ENCODE results near the gene SLC35D1. TPM values are rescaled to one million over a fixed set of nuclear protein-coding genes. Genes with fewer than 3 reads are reported as not detected.

SLC35D1 gene
- total RNA-seq, 2 experiments from 2014 or later = 10.8 to 13.1 TPM

GRCh38 chr1:67061266-67061665 is 7.3 kb upstream of the SLC35D1 start:
- no TSS peak for BruUV-seq (replicated peaks)
- Histone ChIP-seq H3K4me2 (ENCODE audit: low read length) (no peak overlapping the region), H2AFZ (ENCODE audit: low read length) (no peak overlapping the region), H3K79me2 (ENCODE audit: insufficient read depth, low read depth, low read length) (no peaks in the 10 kb centered on the region), H3K9me3 (ENCODE audit: low read length) (no peaks in the 10 kb centered on the region), H3K9me2 (ENCODE audit: insufficient read depth, low read length) (no peaks in the 10 kb centered on the region), H3K36me3 (ENCODE audit: insufficient read depth, low read length) (no peaks in the 10 kb centered on the region), H3K4me3 (ENCODE audit: low read depth, low read length, poor library complexity, severe bottlenecking) (no peak overlapping the region), H3K4me1 (ENCODE audit: insufficient read depth, low read length, poor library complexity, severe bottlenecking) (no peaks in the 10 kb centered on the region), H3K27ac (ENCODE audit: low read depth, low read length, poor library complexity, severe bottlenecking) (no peak overlapping the region), H4K20me1 (ENCODE audit: insufficient read depth, low read length) (no peaks in the 10 kb centered on the region)
- intact Hi-C loops (cut with micrococcal nuclease; ENCODE audit: unreplicated experiment) = no loop called here
- CTCF ChIA-PET (ENCODE audit: unreplicated experiment) = no interaction called here
- DNase-seq (ENCODE audit: low spot score) = no peak
- TF ChIP-seq, protein P1, sequence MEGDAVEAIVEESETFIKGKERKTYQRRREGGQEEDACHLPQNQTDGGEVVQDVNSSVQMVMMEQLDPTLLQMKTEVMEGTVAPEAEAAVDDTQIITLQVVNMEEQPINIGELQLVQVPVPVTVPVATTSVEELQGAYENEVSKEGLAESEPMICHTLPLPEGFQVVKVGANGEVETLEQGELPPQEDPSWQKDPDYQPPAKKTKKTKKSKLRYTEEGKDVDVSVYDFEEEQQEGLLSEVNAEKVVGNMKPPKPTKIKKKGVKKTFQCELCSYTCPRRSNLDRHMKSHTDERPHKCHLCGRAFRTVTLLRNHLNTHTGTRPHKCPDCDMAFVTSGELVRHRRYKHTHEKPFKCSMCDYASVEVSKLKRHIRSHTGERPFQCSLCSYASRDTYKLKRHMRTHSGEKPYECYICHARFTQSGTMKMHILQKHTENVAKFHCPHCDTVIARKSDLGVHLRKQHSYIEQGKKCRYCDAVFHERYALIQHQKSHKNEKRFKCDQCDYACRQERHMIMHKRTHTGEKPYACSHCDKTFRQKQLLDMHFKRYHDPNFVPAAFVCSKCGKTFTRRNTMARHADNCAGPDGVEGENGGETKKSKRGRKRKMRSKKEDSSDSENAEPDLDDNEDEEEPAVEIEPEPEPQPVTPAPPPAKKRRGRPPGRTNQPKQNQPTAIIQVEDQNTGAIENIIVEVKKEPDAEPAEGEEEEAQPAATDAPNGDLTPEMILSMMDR (conservative IDR thresholded peaks at IDR 0.05; ENCODE audit: low read length) = no peak
- TF ChIP-seq EZH2phosphoT487 (IDR thresholded peaks at IDR 0.05; ENCODE audit: borderline replicate concordance, low read depth, low read length) = no peak
- POLR2A ChIA-PET = interaction anchor here (0.8 to 1.3 kb wide), 2 partner anchors 8 to 14 kb away, joined by 3 to 4 read pairs; no protein-coding TSS in a partner anchor

DNA sequence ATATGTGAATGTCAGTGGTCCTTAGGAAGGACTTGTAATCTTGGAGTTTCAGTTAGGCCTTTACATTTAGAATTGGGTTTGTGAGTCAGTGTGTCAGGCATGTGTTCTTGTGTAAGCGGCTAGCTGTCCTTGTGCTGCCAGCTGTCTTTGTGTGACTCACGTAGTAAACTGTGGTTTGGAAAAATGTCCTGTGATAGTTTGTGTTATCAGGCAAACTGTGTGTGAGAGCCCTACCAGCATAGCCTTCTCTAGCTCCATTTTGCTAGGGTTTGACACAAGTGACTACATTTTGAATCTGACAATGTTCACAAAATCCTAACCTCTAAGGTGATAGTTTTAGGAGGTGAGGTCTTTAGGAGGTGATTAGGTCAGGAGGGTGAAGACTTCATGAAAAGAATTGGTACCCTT is 6.9 kb upstream of the SLC35D1 start:
- H4K20me1 ChIP-seq (ENCODE audit: insufficient read depth, low read length) = no peaks in the 10 kb centered on the region
- no peak overlapping the region for H3K27ac ChIP-seq (ENCODE audit: low read depth, low read length, poor library complexity, severe bottlenecking)
- H3K4me2 ChIP-seq (ENCODE audit: low read length) = no peak overlapping the region
- H3K4me3 ChIP-seq (ENCODE audit: low read depth, low read length, poor library complexity, severe bottlenecking) = no peak overlapping the region
- intact Hi-C loops (cut with micrococcal nuclease; ENCODE audit: unreplicated experiment) = no loop called here
- no peak for DNase-seq (ENCODE audit: low spot score)
- no peaks in the 10 kb centered on the region for H3K9me2 ChIP-seq (ENCODE audit: insufficient read depth, low read length)
- BruUV-seq (replicated peaks) = no TSS peak
- ChIA-PET POLR2A (interaction anchor here (0.8 to 1.3 kb wide), 3 partner anchors 9 to 14 kb away, joined by 3 to 4 read pairs (median 3); no protein-coding TSS in a partner anchor), CTCF (ENCODE audit: unreplicated experiment) (no interaction called here)
- no peak overlapping the region for H2AFZ ChIP-seq (ENCODE audit: low read length)
- no peaks in the 10 kb centered on the region for H3K36me3 ChIP-seq (ENCODE audit: insufficient read depth, low read length)
- no peaks in the 10 kb centered on the region for H3K79me2 ChIP-seq (ENCODE audit: insufficient read depth, low read depth, low read length)
- TF ChIP-seq, protein P1 (conservative IDR thresholded peaks at IDR 0.05; ENCODE audit: low read length) = no peak
- TF ChIP-seq EZH2phosphoT487 (IDR thresholded peaks at IDR 0.05; ENCODE audit: borderline replicate concordance, low read depth, low read length) = no peak
- no peaks in the 10 kb centered on the region for H3K9me3 ChIP-seq (ENCODE audit: low read length)
- no peaks in the 10 kb centered on the region for H3K4me1 ChIP-seq (ENCODE audit: insufficient read depth, low read length, poor library complexity, severe bottlenecking)

- TF ChIP-seq EZH2phosphoT487 (IDR thresholded peaks at IDR 0.05; ENCODE audit: borderline replicate concordance, low read depth, low read length) = no peak
- TF ChIP-seq, protein P1 (conservative IDR thresholded peaks at IDR 0.05; ENCODE audit: low read length) = no peak
- ChIA-PET POLR2A (interaction anchor here (1.3 kb wide), 1 partner anchor 47 kb away, joined by 3 read pairs; no protein-coding TSS in a partner anchor), CTCF (ENCODE audit: unreplicated experiment) (no interaction called here)
- Histone ChIP-seq H3K9me2 (ENCODE audit: insufficient read depth, low read length) (no peaks in the 10 kb centered on the region), H3K4me1 (ENCODE audit: insufficient read depth, low read length, poor library complexity, severe bottlenecking) (peaks cover 5% of the 10 kb centered on the region), H3K79me2 (ENCODE audit: insufficient read depth, low read depth, low read length) (no peaks in the 10 kb centered on the region), H3K4me2 (ENCODE audit: low read length) (no peak overlapping the region), H3K36me3 (ENCODE audit: insufficient read depth, low read length) (no peaks in the 10 kb centered on the region), H3K9me3 (ENCODE audit: low read length) (no peaks in the 10 kb centered on the region), H2AFZ (ENCODE audit: low read length) (no peak overlapping the region), H4K20me1 (ENCODE audit: insufficient read depth, low read length) (no peaks in the 10 kb centered on the region), H3K27ac (ENCODE audit: low read depth, low read length, poor library complexity, severe bottlenecking) (no peak overlapping the region), H3K4me3 (ENCODE audit: low read depth, low read length, poor library complexity, severe bottlenecking) (no peak overlapping the region)
- intact Hi-C loops (cut with micrococcal nuclease; ENCODE audit: unreplicated experiment) = no loop called here
- no TSS peak for BruUV-seq (replicated peaks)
- no peak for DNase-seq (ENCODE audit: low spot score)
Observed at GRCh38 chr1:67059346-67059745, 5.4 kb upstream of the SLC35D1 start.
